ENCODE data around the gene ELMO1. TPM values are rescaled to one million over a fixed set of nuclear protein-coding genes. Genes with fewer than 3 reads are reported as not detected.

Gene ELMO1
- total and polyA plus RNA-seq, 10 of the 15 experiments (the other 5 are each of a cell fraction or from before 2014, with no cell fraction given) = 22.6 to 85.9 (median 56.6) TPM

- TF ChIP-seq ATF7 (IDR thresholded peaks at IDR 0.05; ENCODE audit: low read depth) (peak; percentile 36; the same call in 1 of the 2 replicates), MLLT1 (IDR thresholded peaks at IDR 0.05) (no peak), TCF7 (IDR thresholded peaks at IDR 0.05; ENCODE audit: borderline replicate concordance) (no peak), TAF1 (IDR thresholded peaks at IDR 0.05; ENCODE audit: borderline replicate concordance, low read depth, low read length) (no peak), NFIC (IDR thresholded peaks at IDR 0.05; ENCODE audit: low read depth, low read length) (peak; percentile 59; the same call in 1 of the 2 replicates), NKRF (conservative IDR thresholded peaks at IDR 0.05) (no peak), ZSCAN29 (IDR thresholded peaks at IDR 0.05) (no peak)
Measured at GRCh38 chr7:37027104-37027503, 421.6 kb downstream of the ELMO1 start (continued).

- BruUV-seq (replicated peaks) = no TSS peak
- intact Hi-C loops (cut with micrococcal nuclease; ENCODE audit: unreplicated experiment) = no loop called here
- Histone ChIP-seq H3K27ac (ENCODE audit: control insufficient read depth, insufficient read depth) (peak overlapping the region; percentile 27; the same call in 1 of the 2 replicates), H3K79me2 (ENCODE audit: control insufficient read depth, insufficient read depth, low read length) (no peaks in the 10 kb centered on the region), H3K4me3 (no peak overlapping the region), H3K36me3 (ENCODE audit: control insufficient read depth in 2 of 2, insufficient read depth in 2 of 2, low read length in 1 of 2) (no peaks in the 10 kb centered on the region; a peak in 1 of 4 replicates), H3K9ac (ENCODE audit: control insufficient read depth, insufficient read depth, low read length) (no peak overlapping the region), H3K4me2 (ENCODE audit: control insufficient read depth, insufficient read depth) (peak overlapping the region; percentile 9; the same call in 1 of the 2 replicates), H2AFZ (ENCODE audit: control insufficient read depth, low read depth, low read length) (no peak overlapping the region), H3K27me3 (replicated peaks in 1 of 2; ENCODE audit: control insufficient read depth in 2 of 2, insufficient read depth in 2 of 2, low read length in 1 of 2) (no peaks in the 10 kb centered on the region), H3K9me3 (replicated peaks; ENCODE audit: control insufficient read depth, insufficient read depth, low read length) (no peaks in the 10 kb centered on the region; the same call in 1 of the 3 replicates), H4K20me1 (ENCODE audit: control insufficient read depth, insufficient read depth) (no peaks in the 10 kb centered on the region), H3K4me1 (ENCODE audit: control insufficient read depth, insufficient read depth, low read length) (peaks cover 16% of the 10 kb centered on the region)
- POLR2A ChIA-PET = interaction anchor here (0.5 to 1.6 kb wide), 3 partner anchors 9 to 799 kb away, joined by 3 to 5 read pairs (median 3); no protein-coding TSS in a partner anchor
- WGBS (ENCODE audit: insufficient coverage, insufficient replicate concordance, low lambda C conversion rate, missing lambda C conversion rate) = 50% methylated on average over 2 of the region's 2 CpGs
- SMC1A ChIA-PET (ENCODE audit: uncharacterized antibody, unreplicated experiment) = interaction anchor here (1.0 to 1.9 kb wide), 8 partner anchors 10 to 163 kb away, joined by 3 to 13 read pairs (median 4); no protein-coding TSS in a partner anchor
- CTCF ChIA-PET = interaction anchor here (0.9 to 2.2 kb wide), 4 partner anchors 8 to 33 kb away, joined by 3 to 8 read pairs (median 4); no protein-coding TSS in a partner anchor
- FAIRE-seq (peak; percentile 62), ATAC-seq (peak; percentile 88), DNase-seq (ENCODE audit: low read depth, low spot score) (peak; percentile 49)
- RAD21 ChIA-PET (ENCODE audit: unreplicated experiment) = interaction anchor here (0.6 to 1.7 kb wide), 5 partner anchors 8 to 47 kb away, joined by 3 to 8 read pairs (median 3); no protein-coding TSS in a partner anchor
- in situ Hi-C loops (cut with MboI) = no loop called here
- no peak for TF ChIP-seq NFYA (IDR thresholded peaks at IDR 0.05; ENCODE audit: borderline replicate concordance, low read depth, low read length)
- TF ChIP-seq KAT2A (conservative IDR thresholded peaks at IDR 0.05; ENCODE audit: control insufficient read depth, low read depth, low read length) = no peak
- TF ChIP-seq ATF2 (IDR thresholded peaks at IDR 0.05; ENCODE audit: low read length) = peak; percentile 39; the same call in 1 of the 2 replicates
- TF ChIP-seq E2F4 (IDR thresholded peaks at IDR 0.05; ENCODE audit: low read depth, low read length) = no peak
- TF ChIP-seq RELA (IDR thresholded peaks at IDR 0.05; ENCODE audit: borderline replicate concordance, partially characterized antibody) = no peak
Measured at GRCh38 chr7:37018954-37019353, 429.7 kb downstream of the ELMO1 start.

Data from GM12878 (cell line).